H1 (cell line): ENCODE results near the gene ARHGAP26. TPM values are rescaled to one million over a fixed set of nuclear protein-coding genes. Genes with fewer than 3 reads are reported as not detected.

ENCODE experiments used
- CTCF ChIA-PET: fragments of 300-600 bp; sonication (Branson Sonifier 250); formaldehyde crosslinking; loops from one replicate; lab custom pipeline; 2021; ENCODE audit not compliant: partially characterized antibody; lab: Charles Lee
- POLR2A ChIA-PET: fragments of 300-600 bp; sonication (Branson Sonifier 250); formaldehyde crosslinking; loops from one replicate; lab custom pipeline; 2021; ENCODE audit warnings: inconsistent platforms; ENCODE audit not compliant: partially characterized antibody; lab: Charles Lee
- DNase-seq, 2 experiments: peaks; one replicate each; pipeline versions ENCODE4 v3.0.0 to v3.0.0-alpha.2; 2010 to 2022; ENCODE audit warnings: low spot score in 2 of 2, low read depth in 1 of 2, mixed read lengths in 1 of 2
- FAIRE-seq: peaks from 2 replicates; lab custom pipeline; 2011; peaks lifted over from hg19 to GRCh38; lab: Jason Lieb, UNC
- H2AFZ ChIP-seq: 2 replicates; pipeline ENCODE4 v1.8.1; 2012; ENCODE audit warnings: low read length, inconsistent platforms
- H2AK5ac ChIP-seq: 2 replicates; pipeline ENCODE4 v1.6.1; 2013; ENCODE audit warnings: low read depth, low read length
- H2BK120ac ChIP-seq: replicated peaks from 2 replicates; pipeline ENCODE3; 2013; ENCODE audit warnings: low read depth, low read length, inconsistent platforms
- H2BK12ac ChIP-seq: 2 replicates; pipeline ENCODE4 v1.6.1; 2013; ENCODE audit warnings: low read depth, low read length
- H2BK15ac ChIP-seq: 2 replicates; pipeline ENCODE4 v1.6.1; 2013; ENCODE audit warnings: low read length
- H2BK20ac ChIP-seq: 2 replicates; pipeline ENCODE4 v1.6.1; 2013; ENCODE audit warnings: low read length
- H2BK5ac ChIP-seq: 2 replicates; pipeline ENCODE4 v1.6.1; 2013; ENCODE audit warnings: low read depth, low read length
- H3K14ac ChIP-seq: 2 replicates; pipeline ENCODE4 v1.6.1; 2013; ENCODE audit warnings: inconsistent platforms; ENCODE audit not compliant: insufficient read length
- H3K18ac ChIP-seq: 2 replicates; pipeline ENCODE4 v1.6.1; 2013; ENCODE audit warnings: low read length; ENCODE audit errors: extremely low read depth
- H3K23ac ChIP-seq: 2 replicates; pipeline ENCODE4 v1.6.1; 2013; ENCODE audit warnings: inconsistent platforms; ENCODE audit not compliant: insufficient read length
- H3K23me2 ChIP-seq: 2 replicates; pipeline ENCODE4 v1.6.1; 2013; ENCODE audit warnings: low read depth, low read length
- H3K27ac ChIP-seq: 2 replicates; pipeline ENCODE4 v1.6.1; 2011; ENCODE audit warnings: low read depth, low read length, inconsistent platforms
- H3K27me3 ChIP-seq, 4 experiments: replicated peaks in 1 of 4; 1 replicate in 1 of 4; 2 replicates in 3 of 4; pipeline versions ENCODE4 v1.6.1 to v1.8.1; 2011 to 2013; ENCODE audit warnings: low read length in 3 of 4, mild to moderate bottlenecking in 3 of 4, inconsistent platforms in 2 of 4, mixed read lengths in 2 of 4, moderate library complexity in 1 of 4; ENCODE audit not compliant: control insufficient read depth in 3 of 4, insufficient read depth in 3 of 4; ENCODE audit errors: extremely low read depth in 1 of 4
- H3K36me3 ChIP-seq, 4 experiments: 2 replicates each; pipeline versions ENCODE4 v1.6.1 to v1.8.1; 2011 to 2013; ENCODE audit warnings: mild to moderate bottlenecking in 4 of 4, low read length in 3 of 4, moderate library complexity in 2 of 4, control low read depth in 1 of 4, inconsistent platforms in 1 of 4; ENCODE audit not compliant: insufficient read depth in 4 of 4, control insufficient read depth in 2 of 4
- H3K4ac ChIP-seq: replicated peaks from 2 replicates; pipeline ENCODE3; 2013; ENCODE audit warnings: low read length, low read depth, mixed read lengths, inconsistent platforms; ENCODE audit not compliant: insufficient read length
- H3K4me1 ChIP-seq, 4 experiments: replicated peaks in 1 of 4; 1 replicate in 1 of 4; 2 replicates in 3 of 4; pipeline versions ENCODE4 v1.6.1 to v1.8.1; 2011 to 2013; ENCODE audit warnings: low read length in 3 of 4, inconsistent platforms in 2 of 4, mixed read lengths in 1 of 4; ENCODE audit not compliant: insufficient read depth in 4 of 4, control insufficient read depth in 3 of 4
- H3K4me2 ChIP-seq, 2 experiments: 2 replicates each; pipeline versions ENCODE4 v1.6.1 to v1.8.1; 2011 to 2013; ENCODE audit warnings: low read depth in 2 of 2, low read length in 2 of 2, control low read depth in 1 of 2, inconsistent platforms in 1 of 2, mild to moderate bottlenecking in 1 of 2; ENCODE audit not compliant: insufficient read depth in 1 of 2
- H3K4me3 ChIP-seq, 4 experiments: fragments of 200-600, 300-600 bp in 1 of 4; sonication (generic), shearing (Covaris generic), sonication (Bioruptor Twin) in 1 of 4; 2 replicates each; pipeline versions ENCODE4 v1.5.1 to v1.8.1; 2011 to 2016; ENCODE audit warnings: low read length in 4 of 4, low read depth in 3 of 4, control low read depth in 2 of 4, inconsistent platforms in 2 of 4, mild to moderate bottlenecking in 2 of 4, mixed read lengths in 1 of 4, moderate library complexity in 1 of 4; ENCODE audit not compliant: insufficient read depth in 2 of 4; ENCODE audit errors: extremely low read depth in 1 of 4
- H3K56ac ChIP-seq: replicated peaks from 2 replicates; pipeline ENCODE3; 2013; ENCODE audit warnings: low read depth, mild to moderate bottlenecking, mixed read lengths, low read length, inconsistent platforms; ENCODE audit not compliant: insufficient read length
- H3K79me1 ChIP-seq: 2 replicates; pipeline ENCODE4 v1.6.1; 2013; ENCODE audit warnings: low read depth, low read length, control low read depth
- H3K79me2 ChIP-seq, 2 experiments: 2 replicates each; pipeline versions ENCODE4 v1.6.1 to v1.8.1; 2012 to 2013; ENCODE audit warnings: low read length in 2 of 2, mild to moderate bottlenecking in 2 of 2, inconsistent platforms in 1 of 2; ENCODE audit not compliant: insufficient read depth in 2 of 2, control insufficient read depth in 1 of 2
- H3K9ac ChIP-seq, 4 experiments: replicated peaks in 1 of 4; 1 replicate in 1 of 4; 2 replicates in 3 of 4; pipeline versions ENCODE4 v1.6.1 to v1.8.1; 2011 to 2013; ENCODE audit warnings: low read depth in 3 of 4, low read length in 3 of 4, control low read depth in 2 of 4, mild to moderate bottlenecking in 2 of 4, moderate library complexity in 2 of 4, inconsistent platforms in 1 of 4; ENCODE audit errors: extremely low read depth in 1 of 4
- H3K9me3 ChIP-seq, 2 experiments: 2 replicates each; pipeline versions ENCODE4 v1.6.1 to v1.8.1; 2012 to 2013; ENCODE audit warnings: mild to moderate bottlenecking in 2 of 2, moderate library complexity in 2 of 2, control low read depth in 1 of 2, inconsistent platforms in 1 of 2, low read depth in 1 of 2, low read length in 1 of 2, mixed read lengths in 1 of 2; ENCODE audit not compliant: insufficient read depth in 2 of 2
- H4K20me1 ChIP-seq, 2 experiments: replicated peaks in 1 of 2; 2 replicates each; pipeline versions ENCODE3 to v1.8.1; 2011 to 2013; ENCODE audit warnings: inconsistent platforms in 2 of 2, low read length in 2 of 2, mild to moderate bottlenecking in 1 of 2; ENCODE audit not compliant: insufficient read depth in 2 of 2, control insufficient read depth in 1 of 2
- H4K5ac ChIP-seq: 2 replicates; pipeline ENCODE4 v1.6.1; 2013; ENCODE audit warnings: low read length, low read depth, mixed read lengths, inconsistent platforms; ENCODE audit not compliant: insufficient read length
- H4K8ac ChIP-seq: 2 replicates; pipeline ENCODE4 v1.8.0; 2013; ENCODE audit warnings: mild to moderate bottlenecking, moderate library complexity, low read length, inconsistent platforms; ENCODE audit not compliant: insufficient read depth; ENCODE audit errors: extremely low read depth
- H4K91ac ChIP-seq: replicated peaks from 2 replicates; pipeline ENCODE3; 2013; ENCODE audit warnings: low read length, mixed read lengths, inconsistent platforms; ENCODE audit not compliant: insufficient read length
- ATF2 ChIP-seq: IDR thresholded peaks from 2 replicates; pipeline ENCODE4 v1.6.1; 2012; ENCODE audit warnings: low read length, inconsistent platforms
- CTCF ChIP-seq, 3 experiments: IDR thresholded peaks; 1 replicate in 2 of 3; 2 replicates in 1 of 3; pipeline versions ENCODE4 v1.5.1 to v1.6.1; 2011; ENCODE audit warnings: low read length in 3 of 3, mild to moderate bottlenecking in 3 of 3, inconsistent platforms in 2 of 3, low read depth in 1 of 3, moderate library complexity in 1 of 3; ENCODE audit not compliant: insufficient read depth in 1 of 3; ENCODE audit errors: control extremely low read depth in 1 of 3
- EP300 ChIP-seq, 2 experiments: IDR thresholded peaks; 1 replicate in 1 of 2; 2 replicates in 1 of 2; pipeline ENCODE4 v1.6.1; 2011 to 2012; ENCODE audit warnings: low read depth in 2 of 2, low read length in 2 of 2, mild to moderate bottlenecking in 2 of 2, borderline replicate concordance in 1 of 2, inconsistent platforms in 1 of 2, moderate library complexity in 1 of 2
- FOSL1 ChIP-seq: IDR thresholded peaks from 2 replicates; pipeline ENCODE4 v1.6.1; 2011; ENCODE audit warnings: mild to moderate bottlenecking, low read depth, low read length, moderate library complexity; ENCODE audit not compliant: insufficient read depth
- JUND ChIP-seq: IDR thresholded peaks from 2 replicates; pipeline ENCODE4 v1.6.1; 2011; ENCODE audit warnings: mild to moderate bottlenecking, improper control_type of control experiment, low read length
- NRF1 ChIP-seq: IDR thresholded peaks from 2 replicates; pipeline ENCODE4 v1.6.1; 2011; ENCODE audit warnings: mild to moderate bottlenecking, low read depth, low read length, improper control_type of control experiment
- RBBP5 ChIP-seq: IDR thresholded peaks from 2 replicates; pipeline ENCODE4 v1.7.1; 2012; ENCODE audit warnings: low read depth, mild to moderate bottlenecking, inconsistent platforms, low read length, moderate library complexity, borderline replicate concordance
- RXRA ChIP-seq: IDR thresholded peaks from 2 replicates; pipeline ENCODE4 v1.6.1; 2011; ENCODE audit warnings: low read depth, mild to moderate bottlenecking, low read length, moderate library complexity; ENCODE audit not compliant: insufficient read depth
- ZNF274 ChIP-seq: IDR thresholded peaks from 2 replicates; pipeline ENCODE4 v1.7.0; 2012; ENCODE audit warnings: low read length, borderline replicate concordance; ENCODE audit errors: extremely low read depth
- WGBS, 2 experiments: shearing (Covaris generic) in 1 of 2; methylation state at CpG; one replicate each; pipeline versions ENCODE4 v1.1.6 to v1.1.7; 2013 to 2015; ENCODE audit warnings: low lambda C conversion rate in 2 of 2, mixed read lengths in 2 of 2, inconsistent platforms in 1 of 2, low coverage in 1 of 2, missing lambda C conversion rate in 1 of 2; ENCODE audit not compliant: insufficient replicate concordance in 2 of 2, insufficient coverage in 1 of 2, insufficient read length in 1 of 2; ENCODE audit errors: extremely low coverage in 1 of 2, missing lambda C conversion rate in 1 of 2; 5-methylcytosine and 5-hydroxymethylcytosine counted together
- polyA plus RNA-seq, 7 experiments: library from polyadenylated mRNA; depleted of rRNA in 3 of 7; stranded (reverse) in 5 of 7; unstranded in 2 of 7; fragments of >200 nt in 5 of 7; fragments of 200-250 nt in 2 of 7; gene quantifications; 1 replicate in 5 of 7; 2 replicates in 1 of 7; 4 replicates in 1 of 7; pipeline versions ENCODE4 v1.2.1 to v1.2.3, GENCODE V29; 2011 to 2013; ENCODE audit warnings: missing spikeins in 2 of 7, mixed read lengths in 2 of 7
- total RNA-seq: library from RNA; stranded (reverse); fragmentation: NEBNext Ultra II Directional; extraction: Animal tissue kit (Norgen Biotek cat#: 25700); gene quantifications from 2 replicates; pipeline ENCODE4 v1.2.1, GENCODE V29; 2021

The ARHGAP26 gene
- total and polyA plus RNA-seq, 2 of the 8 experiments (the other 6 are each of a cell fraction or from before 2014, with no cell fraction given) = 7.1 to 24.8 TPM

GRCh38 chr5:142834504-142834903, 64.3 kb downstream of the ARHGAP26 start:
- H2BK120ac ChIP-seq = no peak overlapping the region
- no peak overlapping the region for H2AK5ac ChIP-seq
- H3K79me1 ChIP-seq = peaks cover 4% of the 10 kb centered on the region; the same call in 1 of the 2 replicates
- peaks cover 0 to 3% (median 3%) of the 10 kb centered on the region in 4 experiments; a peak in 4 of 7 replicates for H3K4me1 ChIP-seq
- H4K20me1 ChIP-seq = peaks cover 0 to 2% of the 10 kb centered on the region in 2 experiments
- H3K9me3 ChIP-seq = no peaks in the 10 kb centered on the region
- H3K27ac ChIP-seq = no peak overlapping the region
- H3K56ac ChIP-seq = no peak overlapping the region
- H2BK20ac ChIP-seq = no peak overlapping the region
- H3K18ac ChIP-seq = no peak overlapping the region
- no peaks in the 10 kb centered on the region for H3K23me2 ChIP-seq
- FAIRE-seq (no peak), DNase-seq (no peak)
- H3K79me2 ChIP-seq = peaks cover 0 to 16% of the 10 kb centered on the region in 2 experiments; a peak in 2 of 4 replicates
- no peak overlapping the region for H2AFZ ChIP-seq
- H2BK15ac ChIP-seq = no peak overlapping the region
- no peak overlapping the region for H4K8ac ChIP-seq
- no peak overlapping the region for H2BK12ac ChIP-seq
- WGBS, 2 experiments = 84% methylated on average over 4 of the region's 4 CpGs; no CpG with 5 or more reads in 1 of the 2 experiments
- H3K4me2 ChIP-seq = no peak overlapping the region
- H3K23ac ChIP-seq = no peak overlapping the region
- H4K91ac ChIP-seq = no peak overlapping the region
- H3K14ac ChIP-seq = no peak overlapping the region
- H3K36me3 ChIP-seq = no peaks in the 10 kb centered on the region
- no peak overlapping the region for H2BK5ac ChIP-seq
- H4K5ac ChIP-seq = no peak overlapping the region
- ChIA-PET CTCF (interaction anchor here (0.7 to 1.8 kb wide), 7 partner anchors 16 to 234 kb away, joined by 3 to 6 read pairs (median 3); no protein-coding TSS in a partner anchor), POLR2A (interaction anchor here (0.8 kb wide), 1 partner anchor 14 kb away, joined by 4 read pairs; no protein-coding TSS in a partner anchor)
- no peak overlapping the region for H3K4me3 ChIP-seq
- H3K4ac ChIP-seq = no peak overlapping the region
- no peak overlapping the region for H3K9ac ChIP-seq
- H3K27me3 ChIP-seq = no peaks in the 10 kb centered on the region
- TF ChIP-seq EP300 (IDR thresholded peaks at IDR 0.05; ENCODE audit: borderline replicate concordance in 1 of 2, low read depth in 2 of 2, low read length in 2 of 2) (no peak), ATF2 (no peak), FOSL1 (no peak), JUND (no peak), NRF1 (no peak), RXRA (no peak), ZNF274 (no peak), CTCF (IDR thresholded peaks at IDR 0.05; ENCODE audit: control extremely low read depth in 1 of 3, insufficient read depth in 1 of 3, low read depth in 1 of 3, low read length in 3 of 3) (no peak), RBBP5 (no peak)
